T-helper 22 cell (primary cell): Measurements from ENCODE around the gene C10orf67.

Experiments
- DNase-seq: peaks from one replicate; pipeline ENCODE4 v3.0.0-alpha.2; 2020; ENCODE audit warnings: low read depth

The C10orf67 gene

DNA sequence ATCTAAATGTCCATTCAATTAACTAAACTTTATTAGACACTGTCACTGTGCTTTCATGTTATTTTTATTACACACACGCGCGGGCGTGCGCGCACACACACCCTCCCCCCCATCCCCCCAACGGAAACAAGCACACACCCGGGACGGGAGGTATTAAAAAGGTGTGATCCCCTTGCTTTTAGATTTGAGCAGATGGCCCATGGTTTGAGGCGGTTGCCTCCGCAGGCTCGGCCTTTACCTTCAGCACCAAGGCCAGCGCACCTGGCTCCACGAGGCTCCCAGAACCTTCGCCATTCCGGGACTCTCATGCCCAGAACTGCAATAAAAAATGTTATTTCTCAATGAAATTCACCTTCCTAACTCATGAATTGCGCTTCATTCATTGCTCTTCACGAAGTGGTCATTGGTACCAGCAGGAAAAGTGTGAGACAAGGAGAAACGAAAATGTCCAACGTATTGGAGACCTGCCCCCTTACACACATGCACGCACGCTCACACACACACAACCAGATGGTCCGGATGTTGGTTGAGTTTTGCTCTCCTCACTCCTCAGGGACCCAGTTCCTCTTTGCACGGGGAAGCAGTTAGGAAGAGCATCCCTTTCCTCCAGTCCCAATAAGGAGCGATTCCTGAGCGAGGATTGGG, 173.2 kb downstream of the C10orf67 start:
- DNase-seq: no peak

DNA sequence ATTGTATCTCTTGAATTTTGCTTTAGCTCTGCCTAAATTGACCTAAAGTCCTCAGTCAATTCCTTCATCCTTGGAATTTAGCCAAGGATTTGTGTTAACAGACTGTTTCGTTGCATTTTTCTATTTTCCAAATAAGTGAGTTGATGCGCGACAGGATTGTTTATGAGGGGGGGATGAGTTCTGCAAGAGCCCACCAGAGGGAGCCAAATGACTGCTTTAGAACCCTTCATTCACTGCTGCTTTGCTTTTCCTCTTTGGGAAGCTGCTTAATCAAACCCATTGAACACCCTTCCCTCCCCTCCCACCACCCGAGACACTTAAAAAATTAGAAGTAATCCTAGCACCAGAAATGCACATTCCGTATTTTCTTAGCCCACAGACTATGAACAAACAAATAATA, 186.2 kb downstream of the C10orf67 start:
- DNase-seq: no peak

DNA sequence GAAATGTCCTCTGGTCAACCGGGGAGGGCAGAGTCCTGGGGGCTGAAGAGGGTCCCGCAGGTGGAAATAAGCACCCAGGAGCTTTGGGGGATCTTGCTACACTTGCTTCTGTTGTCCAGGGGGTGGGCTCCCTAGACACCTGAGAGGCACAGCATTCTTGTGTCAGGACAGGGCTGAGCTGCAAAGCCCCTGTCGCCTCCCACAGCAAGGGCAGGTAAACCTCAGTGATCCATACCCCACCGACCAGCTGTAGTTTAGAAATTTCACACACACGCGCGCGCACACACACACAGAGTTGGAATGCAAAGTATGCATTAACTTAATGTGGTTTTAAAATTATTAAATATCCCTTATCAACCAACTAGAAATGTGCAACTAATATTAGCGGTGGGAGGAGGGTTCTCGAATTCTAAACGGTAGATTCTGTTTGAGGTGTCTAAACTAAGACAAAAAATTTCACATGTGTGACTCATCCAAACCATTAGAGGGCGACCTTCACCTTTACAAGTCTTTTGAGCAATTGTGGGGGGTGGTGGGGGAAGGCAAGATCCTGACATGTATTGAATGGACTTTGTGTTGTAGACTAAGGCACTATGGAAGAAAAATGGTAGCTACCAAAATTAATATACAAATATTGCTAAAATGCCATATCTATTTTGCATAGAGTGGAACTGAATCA, 186.8 kb downstream of the C10orf67 start:
- DNase-seq: no peak

DNA sequence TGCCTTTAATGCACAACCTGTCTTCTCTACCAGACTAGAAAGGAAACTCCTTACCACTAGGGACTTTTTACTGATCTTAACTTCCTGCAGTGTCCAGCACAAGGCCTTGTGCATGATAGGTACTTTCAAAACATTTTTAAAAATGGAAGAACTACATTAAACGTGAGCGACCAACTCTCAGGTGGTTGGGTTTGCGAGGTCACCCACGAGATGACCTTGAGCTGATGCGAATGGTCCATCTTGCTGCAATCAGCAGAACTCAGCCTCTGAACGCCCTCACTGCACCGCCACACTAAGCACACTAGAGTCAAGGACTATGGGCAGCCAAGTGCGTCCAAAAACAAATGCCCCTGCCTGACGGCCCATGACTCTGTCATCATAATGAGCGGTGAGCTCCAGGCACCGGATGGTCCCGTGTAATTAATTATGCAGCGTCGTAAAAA, 187.3 kb downstream of the C10orf67 start:
- DNase-seq: no peak

DNA sequence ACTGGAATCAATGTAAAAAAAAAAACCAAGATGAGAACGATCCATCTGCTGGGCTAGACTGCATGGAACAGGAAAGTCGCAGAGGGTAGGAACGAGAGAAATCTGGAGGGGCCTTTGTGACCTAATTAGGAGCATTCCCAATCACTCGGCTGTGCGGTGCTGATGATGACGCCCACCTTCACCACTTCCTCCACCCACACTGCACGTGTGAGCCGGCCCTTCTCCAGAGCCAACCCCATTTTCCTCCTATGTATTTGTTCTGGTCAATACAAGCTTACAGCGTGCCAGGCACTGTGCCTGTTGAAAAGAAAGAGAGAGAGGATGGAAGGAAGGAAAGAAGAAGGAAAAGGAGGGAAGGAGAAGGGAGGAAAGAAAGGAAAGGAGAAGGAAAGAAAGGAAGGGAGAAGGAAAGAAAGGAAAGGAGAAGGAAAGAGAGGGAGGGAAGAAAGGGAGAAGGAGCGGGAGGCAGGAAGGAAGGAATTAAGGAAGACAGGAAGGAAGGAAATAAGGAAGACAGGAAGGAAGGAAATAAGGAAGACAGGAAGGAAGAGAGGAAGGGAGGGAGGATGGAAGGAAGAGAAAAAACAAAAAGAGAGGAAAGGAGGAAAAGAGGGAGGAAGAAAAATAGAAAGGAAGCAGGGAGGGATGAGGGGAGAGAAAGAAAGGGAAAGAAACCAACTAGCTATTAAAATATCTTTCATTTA, 188.0 kb downstream of the C10orf67 start:
- DNase-seq: no peak

DNA sequence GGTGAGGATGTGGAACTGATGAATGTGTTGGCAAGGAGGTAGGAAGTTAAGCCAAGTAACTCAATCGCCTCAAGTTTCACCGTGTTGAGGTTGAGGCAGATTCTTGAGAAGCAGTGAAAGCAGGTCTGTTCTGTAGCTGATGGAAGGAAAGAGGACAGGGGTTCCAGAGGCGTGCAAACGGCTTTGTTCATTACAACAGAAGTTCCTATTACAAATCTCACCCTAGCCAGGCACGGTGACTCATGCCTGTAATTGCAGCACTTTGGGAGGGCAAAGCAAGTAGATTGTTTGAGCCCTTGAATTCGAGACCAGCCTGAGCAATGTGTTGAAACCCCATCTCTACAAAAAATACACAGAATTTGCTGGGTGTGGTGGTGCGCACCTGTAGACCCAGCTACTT, 189.4 kb downstream of the C10orf67 start:
- no peak for DNase-seq
